ENCODE measurements around the gene MAGI2. TPM values are rescaled to one million over a fixed set of nuclear protein-coding genes. Genes with fewer than 3 reads are reported as not detected.

The MAGI2 gene
- total RNA-seq, 1 experiment from 2014 or later = 14.3 TPM

DNA sequence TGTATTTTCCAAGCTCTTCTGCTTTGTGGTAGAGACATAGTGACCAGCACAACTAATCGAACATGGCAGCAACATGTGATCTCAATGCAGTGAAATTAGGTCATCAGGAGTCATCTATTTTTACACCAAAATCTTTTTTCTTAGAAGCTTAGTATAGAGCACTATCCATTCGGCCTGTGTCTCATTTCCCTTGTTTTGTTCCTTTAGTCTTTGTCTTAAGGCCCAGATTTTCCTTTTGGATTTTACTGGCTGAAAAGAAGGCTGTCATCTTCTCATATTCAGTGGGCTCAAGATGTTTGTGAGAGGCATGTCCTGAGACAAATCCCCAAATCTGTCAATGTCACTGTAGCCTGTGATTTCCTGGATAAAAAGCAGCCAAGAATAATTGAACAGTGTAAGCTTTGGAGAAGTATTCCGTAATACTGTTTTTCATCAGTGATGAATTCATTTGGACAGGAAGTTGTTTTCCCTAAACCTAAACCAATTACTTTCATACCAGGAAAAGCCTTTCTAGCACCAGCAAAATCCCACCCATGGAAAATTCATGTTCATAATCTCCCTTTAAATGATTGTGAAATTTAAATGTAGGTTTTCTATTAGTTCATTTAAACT is 55.2 kb downstream of the MAGI2 start:
- H3K27ac Mint-ChIP-seq = no peak overlapping the region
- H3K36me3 Mint-ChIP-seq (ENCODE audit: insufficient read depth in 1 of 3, low read depth in 3 of 3) = no peaks in the 10 kb centered on the region
- no peak overlapping the region for H2AFZ ChIP-seq (ENCODE audit: low read length)

More for the DNA sequence above, 55.2 kb downstream of the MAGI2 start:
- Histone ChIP-seq H2BK20ac (ENCODE audit: low read depth, low read length, poor library complexity, severe bottlenecking) (no peak overlapping the region), H3K23me2 (ENCODE audit: insufficient read length, low read depth, low read length, poor library complexity, severe bottlenecking) (no peaks in the 10 kb centered on the region), H4K20me1 (ENCODE audit: control insufficient read depth, insufficient read depth, insufficient read length) (no peaks in the 10 kb centered on the region), H2BK120ac (ENCODE audit: low read depth, low read length, poor library complexity, severe bottlenecking) (no peak overlapping the region), H2BK12ac (ENCODE audit: insufficient read length, low read depth, low read length) (no peak overlapping the region), H3K14ac (ENCODE audit: insufficient read depth, low read length) (no peak overlapping the region), H4K5ac (ENCODE audit: insufficient read length, low read depth, low read length) (no peak overlapping the region), H2BK15ac (ENCODE audit: low read depth, low read length) (no peak overlapping the region), H3K9me3 (ENCODE audit: control insufficient read depth, low read depth, low read length) (no peaks in the 10 kb centered on the region), H3K79me1 (ENCODE audit: insufficient read depth, low read depth, low read length, poor library complexity, severe bottlenecking) (no peaks in the 10 kb centered on the region), H2BK5ac (ENCODE audit: insufficient read length, low read length) (no peak overlapping the region), H3K4ac (ENCODE audit: low read depth, low read length) (no peak overlapping the region), H3K4me1 (ENCODE audit: insufficient read depth, low read length) (no peaks in the 10 kb centered on the region), H3T11ph (ENCODE audit: low read length) (no peak overlapping the region), H3K27ac (ENCODE audit: insufficient read length, low read depth, low read length) (no peak overlapping the region), H4K91ac (ENCODE audit: insufficient read length, low read depth, low read length) (no peak overlapping the region), H3K56ac (ENCODE audit: insufficient read length, low read depth, low read length) (no peak overlapping the region), H4K8ac (replicated peaks; ENCODE audit: insufficient read length, low read depth, low read length) (no peak overlapping the region), H3K23ac (ENCODE audit: insufficient read length, low read depth, low read length) (no peak overlapping the region), H2AK5ac (ENCODE audit: insufficient read length, low read length) (no peak overlapping the region), H3K18ac (ENCODE audit: insufficient read length, low read depth, low read length) (no peak overlapping the region), H3K27me3 (ENCODE audit: insufficient read depth, low read length) (no peaks in the 10 kb centered on the region), H3K9ac (ENCODE audit: extremely low read depth, insufficient read length, low read length) (no peak overlapping the region), H3K4me2 (ENCODE audit: insufficient read depth, insufficient read length, low read length) (no peak overlapping the region), H3K79me2 (ENCODE audit: insufficient read depth, low read length) (no peaks in the 10 kb centered on the region)
- Mint-ChIP-seq H3K4me3 (no peak overlapping the region), H3K27me3 (ENCODE audit: low read depth) (no peaks in the 10 kb centered on the region), H3K4me1 (no peaks in the 10 kb centered on the region), H3K9me3 (no peaks in the 10 kb centered on the region)
- no peak for DNase-seq
- WGBS (ENCODE audit: extremely low coverage, insufficient read length, low lambda C conversion rate) = no CpG with 5 or more reads among the region's 3 CpGs
- TF ChIP-seq CTCF (conservative IDR thresholded peaks at IDR 0.05) = no peak
